Stomach (tissue), 9 donors: ENCODE measurements around the gene SLC13A2. TPM values are rescaled to one million over a fixed set of nuclear protein-coding genes. Genes with fewer than 3 reads are reported as not detected.

Experiments
- DNase-seq, 2 donors: peaks; one replicate each; pipeline versions ENCODE4 v3.0.0 to v3.0.0-alpha.2; 2013 to 2019
- H3K27ac ChIP-seq, 5 donors: fragments of 200-600 bp in 4 of 5; sonication (generic) in 4 of 5; one replicate each; pipeline ENCODE4 v1.5.1; 2013 to 2019; ENCODE audit warnings: mild to moderate bottlenecking in 1 of 5, moderate library complexity in 1 of 5
- H3K27me3 ChIP-seq, 3 donors: fragments of 200-600 bp; sonication (generic); one replicate each; pipeline ENCODE4 v1.5.1; 2017 to 2019; ENCODE audit warnings: mixed run types in 1 of 3
- H3K36me3 ChIP-seq, 4 donors: fragments of 200-600 bp; sonication (generic); 1 replicate in 3 of 4; 2 replicates in 1 of 4; pipeline ENCODE4 v1.5.1; 2016 to 2019
- H3K4me1 ChIP-seq, 4 donors: fragments of 200-600 bp; sonication (generic); one replicate each; pipeline ENCODE4 v1.5.1; 2016 to 2019
- H3K4me3 ChIP-seq, 4 donors: fragments of 200-600 bp; sonication (generic) in 3 of 4; one replicate each; pipeline ENCODE4 v1.5.1; 2016 to 2019; ENCODE audit warnings: mild to moderate bottlenecking in 1 of 4
- H3K9me3 ChIP-seq, 4 donors: fragments of 200-600 bp; sonication (generic); one replicate each; pipeline ENCODE4 v1.5.1; 2016 to 2019
- EP300 ChIP-seq: sonication (generic); formaldehyde crosslinking; IDR thresholded peaks from one replicate; pipeline ENCODE4 v1.6.1; 2017; ENCODE audit warnings: antibody characterized with exemption
- POLR2A ChIP-seq, 4 donors: fragments of 450-650 bp; IDR thresholded peaks; one replicate each; pipeline ENCODE4 v1.6.1; 2016; ENCODE audit warnings: antibody characterized with exemption in 4 of 4, control low read depth in 2 of 4, mild to moderate bottlenecking in 1 of 4, moderate library complexity in 1 of 4
- POLR2AphosphoS5 ChIP-seq, 3 donors: sonication (generic); formaldehyde crosslinking; IDR thresholded peaks; one replicate each; pipeline ENCODE4 v1.6.1; 2016; ENCODE audit warnings: antibody characterized with exemption in 3 of 3
- WGBS, 5 donors: extraction: QIAGEN DNeasy Blood & Tissue Kit in 3 of 5; methylation state at CpG; one replicate each; pipeline versions ENCODE4 v1.1.5 to v1.1.7; 2013 to 2018; 5-methylcytosine and 5-hydroxymethylcytosine counted together
- intact Hi-C: fragments of 100-400 bp; cut with DNase I; formaldehyde crosslinking; loops from one replicate; pipeline ENCODE4 v1.15.1; 2023; ENCODE audit warnings: low total_unique reads
- polyA plus RNA-seq, 3 donors: library from polyadenylated mRNA; stranded (reverse); fragments of 200-250 nt; gene quantifications; one replicate each; pipeline ENCODE4 v1.2.3, GENCODE V29; 2013
- total RNA-seq, 5 donors: library from RNA; depleted of rRNA; stranded (reverse); fragments of >200 nt; gene quantifications; one replicate each; pipeline versions ENCODE4 v1.1.0 to v1.2.3, GENCODE V29; 2014 to 2016
- TF ChIP-seq, protein P1 (sequence below), 7 experiments: fragments of 450-650 bp in 4 of 7; fragments of 200-600 bp in 3 of 7; sonication (generic) in 3 of 7; IDR thresholded peaks; one replicate each; pipeline ENCODE4 v1.5.1; 2016 to 2019; ENCODE audit warnings: antibody characterized with exemption in 7 of 7, control low read depth in 2 of 7, mild to moderate bottlenecking in 1 of 7
- donor health status: healthy with polysubstance abuse.
- donor health status: Bipolar disorder and iron deficiency.
- donor health status: healthy.

Gene SLC13A2
- total and polyA plus RNA-seq, 8 donors, result 0.15 to 3.2 TPM; not detected in 6

GRCh38 chr17:28470266-28470913 lies 3.1 kb upstream of the SLC13A2 start:
- Histone ChIP-seq H3K36me3 (no peaks in the 10 kb centered on the region), H3K4me3 (no peak overlapping the region), H3K27ac (no peak overlapping the region), H3K4me1 (peaks cover 8 to 32% (median 15%) of the 10 kb centered on the region in 4 donors), H3K27me3 (peaks cover 0 to 10% (median 0%) of the 10 kb centered on the region in 3 donors), H3K9me3 (no peaks in the 10 kb centered on the region)
- TF ChIP-seq, protein P1, sequence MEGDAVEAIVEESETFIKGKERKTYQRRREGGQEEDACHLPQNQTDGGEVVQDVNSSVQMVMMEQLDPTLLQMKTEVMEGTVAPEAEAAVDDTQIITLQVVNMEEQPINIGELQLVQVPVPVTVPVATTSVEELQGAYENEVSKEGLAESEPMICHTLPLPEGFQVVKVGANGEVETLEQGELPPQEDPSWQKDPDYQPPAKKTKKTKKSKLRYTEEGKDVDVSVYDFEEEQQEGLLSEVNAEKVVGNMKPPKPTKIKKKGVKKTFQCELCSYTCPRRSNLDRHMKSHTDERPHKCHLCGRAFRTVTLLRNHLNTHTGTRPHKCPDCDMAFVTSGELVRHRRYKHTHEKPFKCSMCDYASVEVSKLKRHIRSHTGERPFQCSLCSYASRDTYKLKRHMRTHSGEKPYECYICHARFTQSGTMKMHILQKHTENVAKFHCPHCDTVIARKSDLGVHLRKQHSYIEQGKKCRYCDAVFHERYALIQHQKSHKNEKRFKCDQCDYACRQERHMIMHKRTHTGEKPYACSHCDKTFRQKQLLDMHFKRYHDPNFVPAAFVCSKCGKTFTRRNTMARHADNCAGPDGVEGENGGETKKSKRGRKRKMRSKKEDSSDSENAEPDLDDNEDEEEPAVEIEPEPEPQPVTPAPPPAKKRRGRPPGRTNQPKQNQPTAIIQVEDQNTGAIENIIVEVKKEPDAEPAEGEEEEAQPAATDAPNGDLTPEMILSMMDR (IDR thresholded peaks at IDR 0.05), result no peak
- TF ChIP-seq EP300 (no peak), POLR2AphosphoS5 (IDR thresholded peaks at IDR 0.05) (no peak)
- WGBS, 5 donors, result 76 to 80% (median 79%) methylated on average over 7 of the region's 7 CpGs
- no peak for DNase-seq
- intact Hi-C loops, result no loop called here

DNA sequence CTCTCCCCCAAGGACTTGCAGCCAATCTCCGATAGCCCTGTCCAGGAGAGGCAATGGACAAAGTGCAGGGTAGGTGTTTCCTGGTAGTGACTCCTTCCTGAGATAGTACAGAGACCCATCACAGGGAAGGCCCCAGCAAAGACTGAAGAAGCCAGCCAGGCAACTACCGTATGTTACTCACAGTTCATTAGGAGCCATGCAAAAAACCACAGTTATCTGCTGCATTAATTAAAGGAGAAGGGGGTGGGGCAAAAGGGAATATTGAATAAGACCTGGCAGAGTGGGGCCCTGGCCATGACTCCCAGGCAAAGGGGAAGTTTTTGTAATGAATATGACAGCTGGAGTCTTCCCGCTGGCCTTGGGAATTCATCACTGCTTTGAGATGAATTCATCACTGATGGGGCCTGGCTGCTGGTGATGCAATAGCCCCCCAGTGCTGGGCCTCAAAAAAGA lies 2.5 kb upstream of the SLC13A2 start:
- Histone ChIP-seq H3K9me3 (no peaks in the 10 kb centered on the region), H3K4me3 (no peak overlapping the region), H3K4me1 (peaks cover 5 to 28% (median 15%) of the 10 kb centered on the region in 4 donors), H3K36me3 (no peaks in the 10 kb centered on the region), H3K27me3 (peaks cover 0 to 5% (median 0%) of the 10 kb centered on the region in 3 donors), H3K27ac (no peak overlapping the region)
- WGBS, 5 donors, result 39 to 53% (median 49%) methylated on average over 3 of the region's 3 CpGs
- TF ChIP-seq POLR2A (IDR thresholded peaks at IDR 0.05), result no peak
- TF ChIP-seq, protein P1 (IDR thresholded peaks at IDR 0.05), result no peak
- no peak for TF ChIP-seq POLR2AphosphoS5 (IDR thresholded peaks at IDR 0.05)
- TF ChIP-seq EP300, result no peak
- intact Hi-C loops, result no loop called here
- peak in 1 of 2 donors; percentile 58 for DNase-seq

GRCh38 chr17:28471531-28472342 lies 1.7 kb upstream of the SLC13A2 start:
- 71 to 79% (median 76%) methylated on average over 15 of the region's 15 CpGs for WGBS, 5 donors
- H3K27me3 ChIP-seq, result no peaks in the 10 kb centered on the region
- H3K36me3 ChIP-seq, result no peaks in the 10 kb centered on the region
- DNase-seq, result no peak
- H3K9me3 ChIP-seq, result no peaks in the 10 kb centered on the region
- H3K4me1 ChIP-seq, result peaks cover 0 to 21% (median 10%) of the 10 kb centered on the region in 4 donors
- no peak overlapping the region for H3K4me3 ChIP-seq
- intact Hi-C loops, result no loop called here
- no peak overlapping the region for H3K27ac ChIP-seq
- TF ChIP-seq, protein P1 (IDR thresholded peaks at IDR 0.05), result no peak
- no peak for TF ChIP-seq POLR2AphosphoS5 (IDR thresholded peaks at IDR 0.05)
- TF ChIP-seq EP300, result no peak
- no peak for TF ChIP-seq POLR2A (IDR thresholded peaks at IDR 0.05)

GRCh38 chr17:28472871-28473497 lies 460 bp upstream of the SLC13A2 start:
- H3K27me3 ChIP-seq, result no peaks in the 10 kb centered on the region
- no peaks in the 10 kb centered on the region for H3K36me3 ChIP-seq
- no peak for DNase-seq
- intact Hi-C loops, result no loop called here
- H3K4me1 ChIP-seq, result peaks cover 0 to 13% (median 8%) of the 10 kb centered on the region in 4 donors
- H3K9me3 ChIP-seq, result no peaks in the 10 kb centered on the region
- H3K27ac ChIP-seq, result peak overlapping the region in 1 of 5 donors; percentile 14
- WGBS, 5 donors, result 72 to 88% (median 85%) methylated on average over 5 to 7 of the region's 7 CpGs
- TF ChIP-seq POLR2A (IDR thresholded peaks at IDR 0.05), result no peak
- no peak for TF ChIP-seq POLR2AphosphoS5 (IDR thresholded peaks at IDR 0.05)
- TF ChIP-seq EP300, result no peak
- TF ChIP-seq, protein P1 (IDR thresholded peaks at IDR 0.05), result no peak
- H3K4me3 ChIP-seq, result no peak overlapping the region
